ENCODE measurements around the gene NCOA3.
"Not testable (repeated sequence)": the region's sequence is repeated elsewhere in the genome, so short reads cannot be mapped to it uniquely, and the experiment has no call there.

The NCOA3 gene

GRCh38 chr20:47468290-47469050, 33.2 kb upstream of the NCOA3 start:
- no peak for DNase-seq (ENCODE audit: low read depth, low spot score)

GRCh38 chr20:47475419-47476044, 26.2 kb upstream of the NCOA3 start:
- no peak for DNase-seq (ENCODE audit: low read depth, low spot score)

GRCh38 chr20:47476452-47476851, 25.2 kb upstream of the NCOA3 start:
- DNase-seq (ENCODE audit: low read depth, low spot score), result no peak

- DNase-seq (ENCODE audit: low read depth, low spot score), result no peak
Observed at GRCh38 chr20:47479093-47479492, 22.6 kb upstream of the NCOA3 start.

- no peak for DNase-seq (ENCODE audit: low read depth, low spot score)
Observed at GRCh38 chr20:47479506-47479905, 22.2 kb upstream of the NCOA3 start.

GRCh38 chr20:47480239-47480638, 21.4 kb upstream of the NCOA3 start:
- DNase-seq (ENCODE audit: low read depth, low spot score), result no peak

GRCh38 chr20:47480705-47481104, 21.0 kb upstream of the NCOA3 start:
- DNase-seq (ENCODE audit: low read depth, low spot score), result no peak

GRCh38 chr20:47481330-47482216, 20.1 kb upstream of the NCOA3 start:
- DNase-seq (ENCODE audit: low read depth, low spot score), result no peak

- no peak for DNase-seq (ENCODE audit: low read depth, low spot score)
Observed at GRCh38 chr20:47482705-47483104, 19.0 kb upstream of the NCOA3 start.

- no peak for DNase-seq (ENCODE audit: low read depth, low spot score)
Observed at GRCh38 chr20:47484303-47484702, 17.4 kb upstream of the NCOA3 start.

GRCh38 chr20:47487175-47487917, 14.3 kb upstream of the NCOA3 start:
- peak; percentile 43 for DNase-seq (ENCODE audit: low read depth, low spot score)

GRCh38 chr20:47489448-47489872, 12.2 kb upstream of the NCOA3 start:
- DNase-seq (ENCODE audit: low read depth, low spot score), result peak; percentile 31

GRCh38 chr20:47490795-47491194, 10.9 kb upstream of the NCOA3 start:
- DNase-seq (ENCODE audit: low read depth, low spot score), result no peak

- no peak for DNase-seq (ENCODE audit: low read depth, low spot score)
Observed at GRCh38 chr20:47492284-47492683, 9.4 kb upstream of the NCOA3 start.

GRCh38 chr20:47493175-47493962, 8.3 kb upstream of the NCOA3 start:
- no peak for DNase-seq (ENCODE audit: low read depth, low spot score)

- DNase-seq (ENCODE audit: low read depth, low spot score), result no peak
Observed at GRCh38 chr20:47493963-47494293, 7.8 kb upstream of the NCOA3 start.

GRCh38 chr20:47494606-47495005, 7.1 kb upstream of the NCOA3 start:
- not testable (repeated sequence) for DNase-seq (ENCODE audit: low read depth, low spot score)

GRCh38 chr20:47496118-47496517, 5.6 kb upstream of the NCOA3 start:
- no peak for DNase-seq (ENCODE audit: low read depth, low spot score)

- no peak for DNase-seq (ENCODE audit: low read depth, low spot score)
Observed at GRCh38 chr20:47498606-47499005, 3.1 kb upstream of the NCOA3 start.

GRCh38 chr20:47499053-47499452, 2.6 kb upstream of the NCOA3 start:
- no peak for DNase-seq (ENCODE audit: low read depth, low spot score)

- not testable (repeated sequence) for DNase-seq (ENCODE audit: low read depth, low spot score)
Observed at GRCh38 chr20:47500082-47500481, 1.6 kb upstream of the NCOA3 start.

Data from activated CD4-positive, CD25-positive, alpha-beta regulatory T cell treated with anti-CD3 and anti-CD28 coated beads, Interleukin-2, amount 50 U/mL, for 16 hours (primary cell).